Neural cell (in vitro differentiated cells): ENCODE data around the gene FRA10AC1. TPM values are rescaled to one million over a fixed set of nuclear protein-coding genes. Genes with fewer than 3 reads are reported as not detected.

Experiments
- H2AFZ ChIP-seq: fragments of 200-600, 300-800 bp; sonication (generic), shearing (Covaris generic); 2 replicates; pipeline ENCODE4 v1.6.0; 2014; ENCODE audit warnings: low read depth, mild to moderate bottlenecking, antibody characterized with exemption, low read length, moderate library complexity
- H3F3A ChIP-seq: fragments of 200-600 bp; shearing (Covaris generic); 2 replicates; pipeline ENCODE4 v1.6.1; 2016; ENCODE audit warnings: mild to moderate bottlenecking, moderate library complexity, mixed read lengths, antibody characterized with exemption, low read length; ENCODE audit not compliant: insufficient read depth, poor library complexity, severe bottlenecking
- H3K27ac ChIP-seq: fragments of 200-600, 300-800 bp; sonication (generic), shearing (Covaris generic); 2 replicates; pipeline ENCODE4 v1.5.1; 2014; ENCODE audit warnings: mild to moderate bottlenecking, low read length, moderate library complexity
- H3K27me3 ChIP-seq: fragments of 300-800, 200-600 bp; sonication (generic), shearing (Covaris generic); 2 replicates; pipeline ENCODE4 v1.6.0; 2014; ENCODE audit warnings: mild to moderate bottlenecking, low read depth, low read length, moderate library complexity; ENCODE audit not compliant: insufficient read depth
- H3K36me3 ChIP-seq: fragments of 300-800, 200-600 bp; sonication (generic), shearing (Covaris generic); 2 replicates; pipeline ENCODE4 v1.5.1; 2014; ENCODE audit warnings: mild to moderate bottlenecking, antibody characterized with exemption, low read length, moderate library complexity; ENCODE audit not compliant: insufficient read depth
- H3K4me2 ChIP-seq: fragments of 300-800, 200-600 bp; sonication (generic), shearing (Covaris generic); 2 replicates; pipeline ENCODE4 v1.6.0; 2014; ENCODE audit warnings: mild to moderate bottlenecking, low read length
- H3K4me3 ChIP-seq: fragments of 300-800, 200-600 bp; sonication (generic), shearing (Covaris generic); 2 replicates; pipeline ENCODE4 v1.5.1; 2014; ENCODE audit warnings: mild to moderate bottlenecking, low read length, moderate library complexity
- H3K79me2 ChIP-seq: fragments of 200-600 bp; shearing (Covaris generic); replicated peaks from 2 replicates; pipeline ENCODE4 v1.6.0; 2014; ENCODE audit warnings: mild to moderate bottlenecking, low read length, moderate library complexity; ENCODE audit not compliant: insufficient read depth
- H3K9ac ChIP-seq: fragments of 300-800, 200-600 bp; sonication (generic), shearing (Covaris generic); 2 replicates; pipeline ENCODE4 v1.6.1; 2016; ENCODE audit warnings: mild to moderate bottlenecking, low read length, mixed read lengths
- H3K9me2 ChIP-seq: fragments of 200-600 bp; shearing (Covaris generic); 2 replicates; pipeline ENCODE4 v1.6.1; 2016; ENCODE audit warnings: mild to moderate bottlenecking, low read length, mixed read lengths; ENCODE audit not compliant: insufficient read depth
- H3K9me3 ChIP-seq: fragments of 200-600, 300-800 bp; sonication (generic), shearing (Covaris generic); 2 replicates; pipeline ENCODE4 v1.6.1; 2016; ENCODE audit warnings: mild to moderate bottlenecking, mixed run types, low read length, moderate library complexity, mixed read lengths
- H4K20me1 ChIP-seq: fragments of 200-600 bp; shearing (Covaris generic); 2 replicates; pipeline ENCODE4 v1.6.1; 2016; ENCODE audit warnings: mild to moderate bottlenecking, mixed run types; ENCODE audit not compliant: insufficient read depth
- CTCF ChIP-seq: fragments of 450-650 bp; IDR thresholded peaks from 2 replicates; pipeline ENCODE4 v1.5.1; 2014; ENCODE audit warnings: antibody characterized with exemption, mild to moderate bottlenecking, moderate library complexity; ENCODE audit not compliant: poor library complexity, severe bottlenecking
- EZH2 ChIP-seq: fragments of 200-600, 300-800 bp; shearing (Covaris generic), sonication (generic); IDR thresholded peaks from 2 replicates; pipeline ENCODE4 v1.6.1; 2014; ENCODE audit warnings: antibody characterized with exemption, low read length, borderline replicate concordance, mild to moderate bottlenecking; ENCODE audit not compliant: insufficient read depth, poor library complexity, severe bottlenecking
- MXI1 ChIP-seq: fragments of 450-650 bp; conservative IDR thresholded peaks from 2 replicates; pipeline ENCODE4 v1.6.1; 2014; ENCODE audit warnings: antibody characterized with exemption, mild to moderate bottlenecking; ENCODE audit not compliant: poor library complexity, severe bottlenecking
- POLR2AphosphoS5 ChIP-seq: IDR thresholded peaks from 2 replicates; pipeline ENCODE4 v1.6.1; 2012
- TAF1 ChIP-seq: IDR thresholded peaks from 2 replicates; pipeline ENCODE4 v1.6.1; 2012; ENCODE audit warnings: low read depth
- polyA plus RNA-seq: library from polyadenylated mRNA; depleted of rRNA; stranded (reverse); fragments of >200 nt; gene quantifications from 2 replicates; pipeline ENCODE4 v1.2.3, GENCODE V29; 2014
- TF ChIP-seq, protein P1 (sequence below): IDR thresholded peaks from 2 replicates; pipeline ENCODE4 v1.6.1; 2012; ENCODE audit warnings: borderline replicate concordance

The FRA10AC1 gene
- polyA plus RNA-seq, 1 donor from 2014 or later, result 22.8 TPM

GRCh38 chr10:93629647-93630305, 72.6 kb downstream of the FRA10AC1 start:
- H3K9me2 ChIP-seq, result no peaks in the 10 kb centered on the region
- H3K4me2 ChIP-seq, result no peak overlapping the region
- H3K9ac ChIP-seq, result no peak overlapping the region
- H3K27ac ChIP-seq, result no peak overlapping the region
- no peak overlapping the region for H2AFZ ChIP-seq
- H3F3A ChIP-seq, result no peaks in the 10 kb centered on the region
- H3K4me3 ChIP-seq, result no peak overlapping the region
- H3K27me3 ChIP-seq, result no peaks in the 10 kb centered on the region
- H3K36me3 ChIP-seq, result no peaks in the 10 kb centered on the region
- no peaks in the 10 kb centered on the region for H3K9me3 ChIP-seq
- no peaks in the 10 kb centered on the region for H4K20me1 ChIP-seq
- H3K79me2 ChIP-seq, result no peaks in the 10 kb centered on the region
- no peak for TF ChIP-seq TAF1
- no peak for TF ChIP-seq EZH2
- TF ChIP-seq POLR2AphosphoS5, result no peak
- no peak for TF ChIP-seq CTCF

DNA sequence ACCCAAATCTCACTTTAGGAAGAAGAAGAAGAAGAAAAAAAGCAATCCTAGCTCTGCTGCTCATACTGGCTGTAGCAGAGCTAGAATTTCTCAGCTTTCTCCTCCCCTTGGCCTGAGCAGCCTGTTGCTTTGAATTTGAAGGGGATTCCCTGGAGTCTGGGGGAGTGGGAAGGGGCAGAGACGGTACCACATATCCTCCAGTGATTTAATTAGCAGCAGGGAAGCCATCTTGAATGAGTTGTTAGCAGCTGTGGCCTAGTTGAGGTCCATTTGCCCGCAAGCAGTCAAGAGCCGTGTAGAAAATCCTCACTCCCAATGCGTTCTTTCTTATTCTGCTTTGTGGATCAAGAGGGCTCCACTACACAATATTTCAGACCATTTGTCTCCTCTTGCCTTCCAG, 73.5 kb downstream of the FRA10AC1 start:
- no peaks in the 10 kb centered on the region for H4K20me1 ChIP-seq
- no peak for TF ChIP-seq MXI1
- TF ChIP-seq, protein P1, sequence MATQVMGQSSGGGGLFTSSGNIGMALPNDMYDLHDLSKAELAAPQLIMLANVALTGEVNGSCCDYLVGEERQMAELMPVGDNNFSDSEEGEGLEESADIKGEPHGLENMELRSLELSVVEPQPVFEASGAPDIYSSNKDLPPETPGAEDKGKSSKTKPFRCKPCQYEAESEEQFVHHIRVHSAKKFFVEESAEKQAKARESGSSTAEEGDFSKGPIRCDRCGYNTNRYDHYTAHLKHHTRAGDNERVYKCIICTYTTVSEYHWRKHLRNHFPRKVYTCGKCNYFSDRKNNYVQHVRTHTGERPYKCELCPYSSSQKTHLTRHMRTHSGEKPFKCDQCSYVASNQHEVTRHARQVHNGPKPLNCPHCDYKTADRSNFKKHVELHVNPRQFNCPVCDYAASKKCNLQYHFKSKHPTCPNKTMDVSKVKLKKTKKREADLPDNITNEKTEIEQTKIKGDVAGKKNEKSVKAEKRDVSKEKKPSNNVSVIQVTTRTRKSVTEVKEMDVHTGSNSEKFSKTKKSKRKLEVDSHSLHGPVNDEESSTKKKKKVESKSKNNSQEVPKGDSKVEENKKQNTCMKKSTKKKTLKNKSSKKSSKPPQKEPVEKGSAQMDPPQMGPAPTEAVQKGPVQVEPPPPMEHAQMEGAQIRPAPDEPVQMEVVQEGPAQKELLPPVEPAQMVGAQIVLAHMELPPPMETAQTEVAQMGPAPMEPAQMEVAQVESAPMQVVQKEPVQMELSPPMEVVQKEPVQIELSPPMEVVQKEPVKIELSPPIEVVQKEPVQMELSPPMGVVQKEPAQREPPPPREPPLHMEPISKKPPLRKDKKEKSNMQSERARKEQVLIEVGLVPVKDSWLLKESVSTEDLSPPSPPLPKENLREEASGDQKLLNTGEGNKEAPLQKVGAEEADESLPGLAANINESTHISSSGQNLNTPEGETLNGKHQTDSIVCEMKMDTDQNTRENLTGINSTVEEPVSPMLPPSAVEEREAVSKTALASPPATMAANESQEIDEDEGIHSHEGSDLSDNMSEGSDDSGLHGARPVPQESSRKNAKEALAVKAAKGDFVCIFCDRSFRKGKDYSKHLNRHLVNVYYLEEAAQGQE, result no peak
- TF ChIP-seq POLR2AphosphoS5, result no peak
- no peak for TF ChIP-seq CTCF

More for the DNA sequence above, 73.5 kb downstream of the FRA10AC1 start:
- no peaks in the 10 kb centered on the region for H3K9me2 ChIP-seq
- H3K4me3 ChIP-seq, result no peak overlapping the region
- no peak overlapping the region for H3K27ac ChIP-seq
- no peaks in the 10 kb centered on the region for H3F3A ChIP-seq
- no peak overlapping the region for H3K9ac ChIP-seq
- H2AFZ ChIP-seq, result no peak overlapping the region
- no peaks in the 10 kb centered on the region for H3K79me2 ChIP-seq
- no peaks in the 10 kb centered on the region for H3K9me3 ChIP-seq
- no peak overlapping the region for H3K4me2 ChIP-seq
- H3K36me3 ChIP-seq, result no peaks in the 10 kb centered on the region
- no peaks in the 10 kb centered on the region for H3K27me3 ChIP-seq
